Measurements from ENCODE around the gene TTBK2. TPM values are rescaled to one million over a fixed set of nuclear protein-coding genes. Genes with fewer than 3 reads are reported as not detected.

TTBK2 gene
- total RNA-seq, 1 experiment from 2014 or later = 10.6 TPM

DNA sequence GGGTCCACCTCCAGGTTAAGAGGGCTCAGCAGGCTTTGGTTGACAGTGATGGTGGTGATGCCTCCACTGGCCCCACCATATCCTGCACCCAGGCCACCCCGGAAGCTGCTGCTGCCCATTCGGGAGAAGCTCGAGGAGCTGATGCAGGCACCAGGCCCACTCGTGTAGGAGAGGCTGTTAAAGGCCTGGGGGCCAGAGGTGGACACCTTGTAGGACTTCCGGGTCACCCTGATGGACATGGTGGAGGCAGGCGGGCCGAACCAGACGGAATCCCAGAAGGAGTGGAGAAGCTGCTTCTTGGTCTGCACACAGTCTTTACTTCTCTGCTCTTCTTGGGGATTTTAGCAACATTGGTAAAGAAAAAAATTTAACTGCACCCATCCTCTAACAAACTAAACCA is 118.4 kb downstream of the TTBK2 start:
- BruUV-seq (replicated peaks) = no TSS peak

More for the DNA sequence above, 118.4 kb downstream of the TTBK2 start:
- Histone ChIP-seq H3K27ac (ENCODE audit: low read depth, low read length) (no peak overlapping the region), H3K9ac (ENCODE audit: low read length) (no peak overlapping the region), H4K20me1 (ENCODE audit: insufficient read depth) (no peaks in the 10 kb centered on the region), H3K4me2 (ENCODE audit: low read length) (no peak overlapping the region), H3K9me2 (ENCODE audit: insufficient read depth) (no peaks in the 10 kb centered on the region), H3K9me3 (ENCODE audit: control insufficient read depth in 1 of 2, insufficient read depth in 1 of 2, low read depth in 1 of 2, low read length in 2 of 2) (no peaks in the 10 kb centered on the region), H3K79me2 (ENCODE audit: insufficient read depth, low read length) (no peaks in the 10 kb centered on the region), H3K4me3 (replicated peaks in 1 of 2; ENCODE audit: low read depth in 1 of 2, low read length in 2 of 2) (no peak overlapping the region), H3K36me3 (ENCODE audit: control insufficient read depth in 1 of 2, insufficient read depth in 2 of 2, low read length in 2 of 2) (no peaks in the 10 kb centered on the region), H3K27me3 (ENCODE audit: insufficient read depth, low read length) (no peaks in the 10 kb centered on the region), H2AFZ (ENCODE audit: low read depth, low read length, poor library complexity, severe bottlenecking) (no peak overlapping the region), H3K4me1 (ENCODE audit: control insufficient read depth in 1 of 2, insufficient read depth in 2 of 2, low read length in 2 of 2) (no peaks in the 10 kb centered on the region)
- ChIA-PET POLR2A (no interaction called here), CTCF (no interaction called here), RAD21 (ENCODE audit: low non-redundant PET in 1 of 2, low total read pairs in 2 of 2, uncharacterized antibody in 2 of 2, unreplicated experiment in 2 of 2) (no interaction called here)
- intact Hi-C loops (cut with micrococcal nuclease) = no loop called here
- ATAC-seq = no peak
- no peak for TF ChIP-seq ELF1 (IDR thresholded peaks at IDR 0.05; ENCODE audit: borderline replicate concordance, low read depth)
- TF ChIP-seq, protein P1, sequence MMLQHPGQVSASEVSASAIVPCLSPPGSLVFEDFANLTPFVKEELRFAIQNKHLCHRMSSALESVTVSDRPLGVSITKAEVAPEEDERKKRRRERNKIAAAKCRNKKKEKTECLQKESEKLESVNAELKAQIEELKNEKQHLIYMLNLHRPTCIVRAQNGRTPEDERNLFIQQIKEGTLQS (IDR thresholded peaks at IDR 0.05) = no peak
- TF ChIP-seq, protein P2, sequence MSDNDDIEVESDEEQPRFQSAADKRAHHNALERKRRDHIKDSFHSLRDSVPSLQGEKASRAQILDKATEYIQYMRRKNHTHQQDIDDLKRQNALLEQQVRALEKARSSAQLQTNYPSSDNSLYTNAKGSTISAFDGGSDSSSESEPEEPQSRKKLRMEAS (IDR thresholded peaks at IDR 0.05) = no peak
- no peak for TF ChIP-seq POLR2AphosphoS5 (IDR thresholded peaks at IDR 0.05; ENCODE audit: low read depth, low read length)
- TF ChIP-seq, protein P3, sequence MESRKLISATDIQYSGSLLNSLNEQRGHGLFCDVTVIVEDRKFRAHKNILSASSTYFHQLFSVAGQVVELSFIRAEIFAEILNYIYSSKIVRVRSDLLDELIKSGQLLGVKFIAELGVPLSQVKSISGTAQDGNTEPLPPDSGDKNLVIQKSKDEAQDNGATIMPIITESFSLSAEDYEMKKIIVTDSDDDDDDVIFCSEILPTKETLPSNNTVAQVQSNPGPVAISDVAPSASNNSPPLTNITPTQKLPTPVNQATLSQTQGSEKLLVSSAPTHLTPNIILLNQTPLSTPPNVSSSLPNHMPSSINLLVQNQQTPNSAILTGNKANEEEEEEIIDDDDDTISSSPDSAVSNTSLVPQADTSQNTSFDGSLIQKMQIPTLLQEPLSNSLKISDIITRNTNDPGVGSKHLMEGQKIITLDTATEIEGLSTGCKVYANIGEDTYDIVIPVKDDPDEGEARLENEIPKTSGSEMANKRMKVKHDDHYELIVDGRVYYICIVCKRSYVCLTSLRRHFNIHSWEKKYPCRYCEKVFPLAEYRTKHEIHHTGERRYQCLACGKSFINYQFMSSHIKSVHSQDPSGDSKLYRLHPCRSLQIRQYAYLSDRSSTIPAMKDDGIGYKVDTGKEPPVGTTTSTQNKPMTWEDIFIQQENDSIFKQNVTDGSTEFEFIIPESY (IDR thresholded peaks at IDR 0.05; ENCODE audit: extremely low read depth, insufficient replicate concordance, low read length) = no peak
- no peak for TF ChIP-seq YY1 (IDR thresholded peaks at IDR 0.05; ENCODE audit: extremely low read depth, insufficient replicate concordance, low read depth, low read length)
- TF ChIP-seq TCF7L2 (IDR thresholded peaks at IDR 0.05; ENCODE audit: borderline replicate concordance, extremely low read depth, insufficient read depth, insufficient read length) = no peak
- no peak for TF ChIP-seq ZNF274 (IDR thresholded peaks at IDR 0.05; ENCODE audit: low read depth, low read length)
- no peak for TF ChIP-seq CEBPB (IDR thresholded peaks at IDR 0.05; ENCODE audit: low read depth)
- no peak for TF ChIP-seq EGR1 (IDR thresholded peaks at IDR 0.05; ENCODE audit: low read depth)
- TF ChIP-seq EZH2 (IDR thresholded peaks at IDR 0.05) = no peak
- TF ChIP-seq, protein P4, sequence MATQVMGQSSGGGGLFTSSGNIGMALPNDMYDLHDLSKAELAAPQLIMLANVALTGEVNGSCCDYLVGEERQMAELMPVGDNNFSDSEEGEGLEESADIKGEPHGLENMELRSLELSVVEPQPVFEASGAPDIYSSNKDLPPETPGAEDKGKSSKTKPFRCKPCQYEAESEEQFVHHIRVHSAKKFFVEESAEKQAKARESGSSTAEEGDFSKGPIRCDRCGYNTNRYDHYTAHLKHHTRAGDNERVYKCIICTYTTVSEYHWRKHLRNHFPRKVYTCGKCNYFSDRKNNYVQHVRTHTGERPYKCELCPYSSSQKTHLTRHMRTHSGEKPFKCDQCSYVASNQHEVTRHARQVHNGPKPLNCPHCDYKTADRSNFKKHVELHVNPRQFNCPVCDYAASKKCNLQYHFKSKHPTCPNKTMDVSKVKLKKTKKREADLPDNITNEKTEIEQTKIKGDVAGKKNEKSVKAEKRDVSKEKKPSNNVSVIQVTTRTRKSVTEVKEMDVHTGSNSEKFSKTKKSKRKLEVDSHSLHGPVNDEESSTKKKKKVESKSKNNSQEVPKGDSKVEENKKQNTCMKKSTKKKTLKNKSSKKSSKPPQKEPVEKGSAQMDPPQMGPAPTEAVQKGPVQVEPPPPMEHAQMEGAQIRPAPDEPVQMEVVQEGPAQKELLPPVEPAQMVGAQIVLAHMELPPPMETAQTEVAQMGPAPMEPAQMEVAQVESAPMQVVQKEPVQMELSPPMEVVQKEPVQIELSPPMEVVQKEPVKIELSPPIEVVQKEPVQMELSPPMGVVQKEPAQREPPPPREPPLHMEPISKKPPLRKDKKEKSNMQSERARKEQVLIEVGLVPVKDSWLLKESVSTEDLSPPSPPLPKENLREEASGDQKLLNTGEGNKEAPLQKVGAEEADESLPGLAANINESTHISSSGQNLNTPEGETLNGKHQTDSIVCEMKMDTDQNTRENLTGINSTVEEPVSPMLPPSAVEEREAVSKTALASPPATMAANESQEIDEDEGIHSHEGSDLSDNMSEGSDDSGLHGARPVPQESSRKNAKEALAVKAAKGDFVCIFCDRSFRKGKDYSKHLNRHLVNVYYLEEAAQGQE (IDR thresholded peaks at IDR 0.05; ENCODE audit: low read depth) = no peak
- TF ChIP-seq SIN3A (IDR thresholded peaks at IDR 0.05; ENCODE audit: low read depth) = no peak
- TF ChIP-seq JUND (IDR thresholded peaks at IDR 0.05) = no peak
- TF ChIP-seq RAD21 (IDR thresholded peaks at IDR 0.05; ENCODE audit: low read depth) = no peak
- no peak for TF ChIP-seq EZH2phosphoT487 (IDR thresholded peaks at IDR 0.05; ENCODE audit: borderline replicate concordance)
- no peak for TF ChIP-seq SP1 (IDR thresholded peaks at IDR 0.05; ENCODE audit: low read depth)
- DNase-seq (ENCODE audit: low read depth, low spot score) = no peak
